ENCODE results near the gene HBS1L.

The HBS1L gene

DNA sequence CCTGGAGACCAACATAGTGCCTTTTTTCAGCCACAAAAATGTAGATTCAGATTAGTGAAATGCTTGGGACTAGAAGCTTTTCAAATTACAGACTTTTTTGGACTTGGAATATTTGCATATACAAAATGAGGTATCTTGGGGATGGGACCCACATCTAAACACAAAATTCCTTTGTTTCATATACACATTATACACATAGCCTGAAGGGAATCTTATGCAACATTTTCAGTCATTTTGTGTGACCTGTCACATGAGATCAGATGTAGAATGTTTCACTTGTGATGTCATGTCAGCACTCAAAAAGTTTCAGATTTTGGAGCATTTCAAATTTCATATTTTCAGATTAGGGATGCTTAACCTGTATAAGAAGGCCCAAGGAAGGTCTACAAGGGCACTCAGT, 60.2 kb downstream of the HBS1L start:
- DNase-seq = no peak

- DNase-seq = no peak
These were observed 62.5 kb downstream of the HBS1L start for GRCh38 chr6:134992155-134992554.

DNA sequence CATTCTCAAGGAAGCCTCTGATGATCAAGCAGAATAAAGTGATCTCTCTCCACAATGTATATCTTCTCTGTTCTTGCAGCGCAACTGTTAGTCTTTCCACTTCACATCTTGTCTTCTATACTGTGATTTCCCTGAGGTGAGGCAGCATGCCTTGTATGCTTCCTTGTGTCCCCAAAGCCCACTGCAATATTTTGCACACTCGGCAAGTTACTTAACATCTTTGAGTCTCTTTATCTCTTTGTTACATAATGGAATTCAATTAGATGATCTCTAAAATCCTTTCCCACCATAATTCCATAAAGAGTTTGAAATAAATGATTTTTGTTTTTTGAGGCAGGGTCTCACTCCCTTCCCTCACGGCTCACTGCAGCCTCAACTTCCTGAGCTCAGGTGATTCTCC, 64.4 kb downstream of the HBS1L start:
- DNase-seq = no peak

DNA sequence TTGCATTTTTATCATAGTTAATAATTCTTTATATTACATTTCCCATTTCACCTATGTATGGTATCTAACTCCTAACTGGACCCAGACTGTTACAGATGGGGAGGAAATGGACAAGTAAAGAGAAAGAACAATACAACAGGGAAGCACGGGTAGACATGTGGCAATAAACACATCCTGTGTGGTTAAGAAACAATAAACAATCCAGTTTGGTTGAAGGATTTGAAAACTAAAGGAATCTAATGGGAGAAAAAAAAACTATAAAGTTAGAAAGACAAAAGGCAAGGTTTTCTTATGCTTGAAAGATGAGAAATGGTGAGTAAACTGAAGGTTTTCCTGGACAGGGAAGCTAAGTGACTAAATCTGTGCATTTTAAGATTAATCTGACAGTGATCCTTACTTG, 69.8 kb downstream of the HBS1L start:
- DNase-seq = no peak

DNA sequence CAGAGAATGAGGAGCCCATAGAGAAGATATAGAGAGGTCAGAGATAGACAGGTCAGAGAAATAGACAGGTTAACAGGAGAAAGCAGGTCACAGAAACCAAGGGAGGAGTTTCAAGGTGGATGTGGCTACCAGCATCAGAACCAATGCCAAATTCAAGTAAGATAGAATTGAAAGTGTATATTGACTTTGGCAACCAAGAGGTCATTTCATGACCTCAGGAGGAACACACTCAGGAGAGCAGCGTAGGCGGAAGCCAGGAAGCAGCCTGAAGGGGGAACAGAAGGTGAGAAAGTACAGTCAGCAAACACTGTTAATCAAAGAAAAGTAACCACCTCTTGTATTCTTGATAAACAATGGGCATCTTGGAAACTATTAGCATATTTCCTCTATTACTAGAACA, 70.8 kb downstream of the HBS1L start:
- no peak for DNase-seq

- no peak for DNase-seq
These were observed 72.5 kb downstream of the HBS1L start for GRCh38 chr6:134982161-134982560.

DNA sequence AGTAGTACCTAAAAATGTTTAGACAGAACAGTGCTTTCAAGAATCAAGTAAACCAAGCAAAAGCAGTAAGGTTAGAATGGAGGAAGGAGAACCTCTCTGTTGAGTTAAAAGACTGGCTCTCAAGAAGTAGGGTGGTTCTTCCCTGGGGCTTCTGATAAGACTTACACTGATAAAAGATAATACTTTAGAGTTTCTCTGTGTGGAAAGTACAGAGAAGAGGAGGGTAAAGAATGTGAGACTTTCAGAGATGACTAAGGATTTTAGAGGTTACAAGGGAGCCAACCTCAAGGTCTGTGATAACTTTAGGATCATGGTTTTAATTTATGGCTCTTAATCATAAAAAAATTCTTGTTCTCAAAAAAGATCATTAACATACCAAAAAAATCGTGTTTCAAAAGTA, 73.8 kb downstream of the HBS1L start:
- no peak for DNase-seq

GRCh38 chr6:134979142-134979541, 75.5 kb downstream of the HBS1L start:
- no peak for DNase-seq

DNA sequence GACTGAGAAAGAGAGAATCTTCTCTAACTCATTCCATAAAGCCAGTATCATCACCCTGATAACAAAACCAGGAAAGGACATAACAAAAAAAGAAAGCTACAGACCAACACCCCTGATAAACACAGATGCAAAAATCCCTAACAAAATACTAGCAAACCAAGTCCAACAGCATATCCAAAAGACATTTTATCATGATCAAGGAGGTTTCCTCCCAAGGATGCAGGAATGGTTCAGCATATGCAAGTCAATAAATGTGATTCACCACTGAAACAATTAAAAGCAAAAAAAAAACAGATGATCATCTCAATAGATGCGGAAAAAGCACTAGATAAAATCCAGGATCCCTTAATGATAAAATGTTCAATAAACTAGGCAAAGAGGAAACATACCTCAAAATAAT, 80.3 kb downstream of the HBS1L start:
- no peak for DNase-seq

- no peak for DNase-seq
These were observed 86.9 kb downstream of the HBS1L start for GRCh38 chr6:134967711-134968110.

DNA sequence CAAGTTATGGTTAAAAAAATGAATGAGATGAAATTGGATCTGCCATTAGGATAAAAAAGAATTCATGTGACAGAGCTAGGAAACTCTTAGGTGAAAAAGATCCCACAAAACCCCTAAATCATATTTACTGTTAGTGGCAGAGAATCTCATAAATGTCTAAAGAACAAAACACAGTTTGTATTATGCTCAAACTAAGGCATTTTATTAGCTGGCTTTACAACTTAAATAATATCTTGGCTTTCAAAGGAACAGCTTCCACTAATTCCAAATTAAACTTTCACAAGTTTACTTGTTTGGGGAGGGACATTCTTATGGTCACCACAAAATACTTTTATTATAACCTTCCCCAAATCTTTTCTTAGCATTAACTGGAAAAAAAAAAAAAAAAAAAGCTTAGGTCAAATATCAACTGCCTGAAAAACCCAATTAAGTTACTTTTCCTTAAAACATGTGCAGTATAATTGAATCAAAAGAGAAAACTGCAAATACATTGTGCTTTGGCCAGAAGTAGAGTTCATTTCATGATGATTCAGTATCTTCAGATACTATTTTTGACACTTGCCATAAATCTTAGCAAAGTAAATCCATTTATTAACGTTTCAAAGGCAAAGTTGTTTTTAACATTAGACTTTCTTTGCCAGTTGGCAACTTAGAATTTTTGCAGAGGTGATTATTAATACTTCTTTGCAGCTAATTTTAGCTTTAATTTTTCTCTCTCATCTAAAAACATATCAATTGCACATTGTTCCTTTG, 90.0 kb downstream of the HBS1L start:
- no peak for DNase-seq

- DNase-seq = no peak
These were observed 92.2 kb downstream of the HBS1L start for GRCh38 chr6:134962421-134962820.

DNA sequence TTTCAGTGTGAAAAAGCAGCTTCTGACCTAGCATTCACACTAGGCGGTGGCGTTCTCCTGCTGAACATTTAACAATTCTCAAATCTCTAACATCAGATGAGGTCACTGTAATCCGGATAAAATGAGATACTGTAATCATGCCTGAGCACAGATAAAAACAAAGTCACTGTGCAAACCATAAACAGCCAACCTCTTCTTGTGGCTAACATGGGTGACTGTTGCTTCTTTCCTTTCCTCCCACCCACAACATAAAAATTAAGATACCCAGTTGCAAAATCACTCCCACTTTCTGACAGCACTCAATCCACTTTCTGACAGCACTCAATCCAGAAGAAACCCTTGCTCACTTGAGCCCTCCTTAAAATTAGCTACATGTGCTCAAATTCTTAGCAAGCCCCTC, 93.3 kb downstream of the HBS1L start:
- no peak for DNase-seq

DNA sequence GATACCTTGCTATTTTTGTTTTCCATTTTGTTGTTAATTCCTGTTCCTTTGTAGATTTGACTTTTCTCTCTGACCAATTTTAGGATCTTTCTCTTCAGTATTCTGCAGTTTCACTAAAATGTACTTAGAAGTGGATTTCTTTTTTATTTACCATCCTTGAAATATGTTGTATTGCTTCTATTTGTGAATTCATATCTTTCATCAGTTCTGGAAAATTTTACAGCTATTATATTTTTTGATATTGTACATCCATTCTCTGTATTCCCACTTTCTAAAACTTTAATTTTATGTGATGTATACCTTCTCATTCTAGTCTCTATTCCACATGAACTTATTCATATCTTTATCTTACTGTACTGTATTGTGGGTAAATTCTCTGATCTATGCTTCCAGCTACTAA, 95.0 kb downstream of the HBS1L start:
- no peak for DNase-seq

- DNase-seq = no peak
These were observed 97.9 kb downstream of the HBS1L start for GRCh38 chr6:134956676-134957075.

DNA sequence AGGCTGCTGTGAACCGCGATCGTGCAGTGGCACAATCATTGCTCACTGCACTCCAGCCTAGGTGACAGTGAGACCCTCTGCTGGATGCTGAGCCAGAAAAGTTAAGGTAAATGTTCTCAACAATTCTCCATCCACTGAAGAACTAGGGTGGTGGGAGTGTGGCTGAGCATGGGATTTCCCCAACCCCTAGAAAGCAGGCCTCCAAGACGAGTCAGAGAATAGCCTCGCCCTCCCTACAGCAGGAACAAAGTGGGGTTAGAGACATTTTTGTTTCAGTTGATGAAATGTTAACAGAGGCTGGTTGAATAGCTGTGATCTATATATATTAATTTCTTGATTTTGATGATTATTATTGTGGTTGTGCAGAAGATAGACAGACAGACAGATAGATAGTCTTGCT, 98.6 kb downstream of the HBS1L start:
- no peak for DNase-seq

- DNase-seq = no peak
These were observed 100.2 kb downstream of the HBS1L start for GRCh38 chr6:134954272-134955000.

DNA sequence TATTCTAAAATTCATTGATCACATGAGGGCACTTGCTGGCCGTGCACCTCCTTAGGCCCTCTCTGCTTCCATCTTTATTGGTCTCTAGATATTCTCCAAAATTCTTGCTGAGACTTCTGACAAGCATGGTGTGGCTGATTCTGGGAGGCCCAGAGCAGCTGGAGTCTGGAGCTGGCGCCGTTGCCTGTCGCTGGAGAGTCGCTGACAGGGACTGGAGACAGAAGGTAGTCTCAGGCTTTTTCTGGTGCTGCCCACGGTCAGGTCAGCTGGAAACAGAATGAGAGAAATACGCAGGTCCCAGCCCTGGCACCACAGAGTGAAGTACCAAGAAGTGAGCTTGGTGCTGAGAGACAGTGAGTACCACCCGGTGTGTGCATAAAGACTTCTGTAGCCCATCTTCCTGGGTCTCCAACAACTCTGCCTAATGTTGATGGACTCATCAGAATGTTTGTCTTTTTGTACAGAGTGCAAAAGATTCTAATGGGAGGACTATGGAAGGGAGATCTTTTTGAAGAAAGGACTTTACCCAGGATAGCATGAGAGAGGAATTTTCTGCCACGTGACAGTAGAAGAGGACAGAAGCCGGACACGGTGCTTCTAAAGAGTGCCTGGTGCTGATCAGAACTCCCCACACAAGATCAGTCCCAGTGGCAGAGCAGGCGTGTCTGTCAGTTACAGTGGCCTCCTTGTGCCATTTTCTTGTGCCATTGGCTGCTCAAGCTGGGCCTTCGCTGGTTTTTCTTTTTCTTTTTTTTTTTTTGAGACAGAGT, 102.9 kb downstream of the HBS1L start:
- no peak for DNase-seq

DNA sequence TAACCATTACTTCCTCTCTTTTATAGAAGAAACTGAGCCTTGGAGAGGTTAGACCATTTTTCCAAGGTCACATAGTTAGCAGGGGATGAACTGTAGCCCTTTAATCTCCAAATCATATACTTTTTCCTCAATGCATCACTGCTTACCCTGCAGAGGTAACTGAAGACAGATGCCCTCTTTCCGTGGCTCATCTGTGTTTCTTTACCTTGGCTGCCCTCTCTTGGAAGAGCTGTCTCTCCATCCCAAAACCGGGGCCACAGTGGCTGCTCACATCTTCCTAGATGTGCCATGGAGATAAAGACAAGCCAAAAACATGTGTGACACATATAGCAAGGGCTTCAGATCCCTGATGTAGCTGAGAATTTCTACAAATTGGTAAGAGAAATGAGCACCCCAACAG, 104.1 kb downstream of the HBS1L start:
- no peak for DNase-seq

DNA sequence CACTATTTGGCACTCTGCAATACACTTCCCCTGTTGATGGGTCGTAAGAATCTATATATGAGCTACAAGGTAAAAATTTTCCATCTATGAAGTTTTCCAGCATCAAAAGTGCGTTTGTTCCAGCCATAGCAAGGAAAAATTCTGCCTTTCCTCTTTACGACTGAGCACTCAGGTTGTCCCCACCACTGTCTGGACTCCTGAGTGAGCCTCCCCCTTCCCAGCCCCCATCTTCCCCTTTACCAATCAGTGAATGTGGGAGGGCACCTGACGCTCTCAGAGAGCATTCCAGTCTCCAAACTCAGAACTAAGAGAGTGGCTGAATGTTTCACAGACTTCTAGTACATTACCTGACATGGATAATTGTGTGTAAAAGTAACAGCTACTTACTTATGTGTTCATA, 104.7 kb downstream of the HBS1L start, which contains the start of gene ALDH8A1:
ALDH8A1 (minus strand) TSS at position 175 of the 400 bp plus-strand sequence; CDS start at position 127, 48 bp downstream.
- DNase-seq = no peak

GRCh38 chr6:134948691-134949090, 105.9 kb downstream of the HBS1L start:
- DNase-seq = no peak

- no peak for DNase-seq
These were observed 106.5 kb downstream of the HBS1L start for GRCh38 chr6:134948142-134948541.

DNA sequence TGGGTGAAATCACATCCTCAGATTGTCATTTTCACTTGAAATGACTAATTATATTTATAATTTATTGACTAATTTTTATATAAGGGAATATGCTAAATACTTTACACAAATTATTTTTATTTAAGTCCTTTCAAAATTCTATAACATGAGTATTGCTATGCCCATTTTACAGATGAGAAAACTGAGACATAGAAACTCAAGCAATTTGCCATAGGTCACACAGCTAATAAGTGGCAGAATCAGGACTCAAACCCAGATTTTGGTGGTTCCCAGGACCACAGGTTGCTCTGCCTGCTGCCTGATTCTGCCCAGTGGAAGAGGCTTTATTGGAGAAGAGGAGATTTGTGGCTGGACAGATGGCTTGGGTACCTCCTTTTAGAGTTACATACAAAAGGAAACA, 109.6 kb downstream of the HBS1L start:
- DNase-seq = no peak

Data from NCI-H1694 treated with DMSO at 0.1 percent for 48 hours (cell line).